Astrocyte (in vitro differentiated cells and primary cell): ENCODE measurements around the gene TNP1. TPM values are rescaled to one million over a fixed set of nuclear protein-coding genes. Genes with fewer than 3 reads are reported as not detected.

Experiments used
- DNase-seq: peaks from one replicate; pipeline ENCODE4 v3.0.0-alpha.2; 2010; ENCODE audit warnings: low read depth
- FAIRE-seq: peaks from 2 replicates; lab custom pipeline; 2011; peaks lifted over from hg19 to GRCh38; lab: Jason Lieb, UNC
- H2AFZ ChIP-seq: 2 replicates; pipeline ENCODE4 v1.6.0; 2012; ENCODE audit warnings: low read depth, low read length, inconsistent platforms
- H3K27ac ChIP-seq: 2 replicates; pipeline ENCODE4 v1.5.1; 2011; ENCODE audit warnings: low read depth, low read length, inconsistent platforms
- H3K27me3 ChIP-seq: 2 replicates; pipeline ENCODE4 v1.6.0; 2011; ENCODE audit warnings: low read length, inconsistent platforms; ENCODE audit not compliant: insufficient read depth
- H3K36me3 ChIP-seq: 2 replicates; pipeline ENCODE4 v1.5.1; 2011; ENCODE audit warnings: low read length, inconsistent platforms; ENCODE audit not compliant: insufficient read depth
- H3K4me1 ChIP-seq: 2 replicates; pipeline ENCODE4 v1.5.1; 2011; ENCODE audit warnings: low read length, inconsistent platforms; ENCODE audit not compliant: insufficient read depth
- H3K4me2 ChIP-seq: 2 replicates; pipeline ENCODE4 v1.6.0; 2012; ENCODE audit warnings: low read length, inconsistent platforms
- H3K4me3 ChIP-seq: 2 replicates; pipeline ENCODE4 v1.5.1; 2011; ENCODE audit warnings: low read depth, mild to moderate bottlenecking, low read length, inconsistent platforms; ENCODE audit not compliant: insufficient read depth
- H3K79me2 ChIP-seq: 2 replicates; pipeline ENCODE4 v1.6.0; 2012; ENCODE audit warnings: mild to moderate bottlenecking, low read length, inconsistent platforms; ENCODE audit not compliant: insufficient read depth
- H3K9ac ChIP-seq: 2 replicates; pipeline ENCODE4 v1.6.0; 2012; ENCODE audit warnings: mild to moderate bottlenecking, low read length, inconsistent platforms
- H3K9me3 ChIP-seq: 2 replicates; pipeline ENCODE4 v1.5.1; 2012; ENCODE audit warnings: low read depth, mild to moderate bottlenecking, low read length, inconsistent platforms; ENCODE audit not compliant: insufficient read depth
- H4K20me1 ChIP-seq: 2 replicates; pipeline ENCODE4 v1.6.0; 2012; ENCODE audit warnings: low read length, inconsistent platforms; ENCODE audit not compliant: insufficient read depth
- H3K27ac Mint-ChIP-seq: one replicate; pipeline ENCODE4 v1.8.0; 2021; ENCODE audit warnings: mild to moderate bottlenecking, mixed read lengths; ENCODE audit not compliant: unreplicated experiment
- H3K27me3 Mint-ChIP-seq: one replicate; pipeline ENCODE4 v1.8.0; 2021; ENCODE audit warnings: low read depth, mixed read lengths; ENCODE audit not compliant: unreplicated experiment
- H3K36me3 Mint-ChIP-seq: one replicate; pipeline ENCODE4 v1.8.0; 2021; ENCODE audit warnings: low read depth, mixed read lengths; ENCODE audit not compliant: unreplicated experiment
- H3K4me1 Mint-ChIP-seq: one replicate; pipeline ENCODE4 v1.8.0; 2021; ENCODE audit warnings: low read depth, mixed read lengths; ENCODE audit not compliant: unreplicated experiment
- H3K4me3 Mint-ChIP-seq: one replicate; pipeline ENCODE4 v1.8.0; 2021; ENCODE audit warnings: mild to moderate bottlenecking, moderate library complexity, mixed read lengths; ENCODE audit not compliant: unreplicated experiment
- H3K9me3 Mint-ChIP-seq: one replicate; pipeline ENCODE4 v1.8.0; 2021; ENCODE audit warnings: mild to moderate bottlenecking, mixed read lengths; ENCODE audit not compliant: unreplicated experiment
- EZH2 ChIP-seq: IDR thresholded peaks from 2 replicates; pipeline ENCODE4 v1.6.1; 2012; ENCODE audit warnings: mild to moderate bottlenecking, low read length, inconsistent platforms; ENCODE audit not compliant: insufficient read depth
- total RNA-seq: library from RNA; stranded (reverse); gene quantifications from 2 replicates; pipeline ENCODE4 v1.2.1, GENCODE V29; 2021
- TF ChIP-seq, protein P1 (sequence below): IDR thresholded peaks from 2 replicates; pipeline ENCODE4 v1.5.1; 2011; ENCODE audit warnings: low read depth, mild to moderate bottlenecking, inconsistent platforms, low read length, moderate library complexity; ENCODE audit not compliant: insufficient read depth

TNP1 gene
- total RNA-seq, 1 donor from 2014 or later: not detected

DNA sequence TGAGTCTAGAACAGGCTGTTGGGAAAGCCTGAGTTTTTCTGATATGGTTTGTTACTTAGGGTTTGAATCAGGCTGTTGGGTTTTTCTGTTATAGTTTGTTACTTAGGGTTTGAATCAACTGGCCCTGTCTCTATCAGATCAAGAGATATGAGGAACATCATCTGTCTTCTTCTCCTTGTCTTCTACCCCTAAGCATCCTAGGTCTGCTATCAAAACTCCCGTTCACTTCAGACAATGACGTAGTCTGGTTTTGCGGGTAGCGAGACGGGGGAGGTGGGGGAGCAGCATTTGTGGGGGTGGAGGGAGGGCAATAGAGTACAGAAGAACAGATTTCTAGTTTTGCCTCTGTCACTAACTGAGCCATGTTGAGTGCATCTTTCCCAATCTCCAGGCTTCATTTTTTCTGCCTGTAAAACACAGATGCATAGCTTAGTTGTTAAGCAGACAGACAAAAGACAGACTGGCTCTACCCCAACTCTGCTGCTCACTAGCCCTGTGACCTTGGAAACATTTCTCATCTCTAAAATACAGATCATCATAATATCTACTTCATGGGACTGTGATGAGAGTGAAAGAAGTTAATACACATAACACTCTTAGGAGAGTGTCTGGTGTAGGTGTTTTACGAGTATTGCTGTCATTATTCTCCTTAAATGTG is 9.1 kb downstream of the TNP1 start:
- DNase-seq: no peak
- Histone ChIP-seq H4K20me1 (no peaks in the 10 kb centered on the region), H3K36me3 (no peaks in the 10 kb centered on the region), H3K4me2 (no peak overlapping the region), H3K9me3 (no peaks in the 10 kb centered on the region), H3K79me2 (no peaks in the 10 kb centered on the region), H3K4me3 (no peak overlapping the region), H3K4me1 (no peaks in the 10 kb centered on the region), H3K9ac (no peak overlapping the region), H3K27me3 (peaks cover 4% of the 10 kb centered on the region), H3K27ac (no peak overlapping the region), H2AFZ (no peak overlapping the region)
- FAIRE-seq: no peak
- Mint-ChIP-seq H3K4me3 (no peak overlapping the region), H3K4me1 (peaks cover 3% of the 10 kb centered on the region), H3K36me3 (no peaks in the 10 kb centered on the region), H3K27me3 (peaks cover 3% of the 10 kb centered on the region), H3K9me3 (peaks cover 5% of the 10 kb centered on the region), H3K27ac (no peak overlapping the region)
- TF ChIP-seq, protein P1, sequence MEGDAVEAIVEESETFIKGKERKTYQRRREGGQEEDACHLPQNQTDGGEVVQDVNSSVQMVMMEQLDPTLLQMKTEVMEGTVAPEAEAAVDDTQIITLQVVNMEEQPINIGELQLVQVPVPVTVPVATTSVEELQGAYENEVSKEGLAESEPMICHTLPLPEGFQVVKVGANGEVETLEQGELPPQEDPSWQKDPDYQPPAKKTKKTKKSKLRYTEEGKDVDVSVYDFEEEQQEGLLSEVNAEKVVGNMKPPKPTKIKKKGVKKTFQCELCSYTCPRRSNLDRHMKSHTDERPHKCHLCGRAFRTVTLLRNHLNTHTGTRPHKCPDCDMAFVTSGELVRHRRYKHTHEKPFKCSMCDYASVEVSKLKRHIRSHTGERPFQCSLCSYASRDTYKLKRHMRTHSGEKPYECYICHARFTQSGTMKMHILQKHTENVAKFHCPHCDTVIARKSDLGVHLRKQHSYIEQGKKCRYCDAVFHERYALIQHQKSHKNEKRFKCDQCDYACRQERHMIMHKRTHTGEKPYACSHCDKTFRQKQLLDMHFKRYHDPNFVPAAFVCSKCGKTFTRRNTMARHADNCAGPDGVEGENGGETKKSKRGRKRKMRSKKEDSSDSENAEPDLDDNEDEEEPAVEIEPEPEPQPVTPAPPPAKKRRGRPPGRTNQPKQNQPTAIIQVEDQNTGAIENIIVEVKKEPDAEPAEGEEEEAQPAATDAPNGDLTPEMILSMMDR: no peak
- no peak for TF ChIP-seq EZH2

GRCh38 chr2:216849987-216850386 is 9.9 kb downstream of the TNP1 start:
- peak; percentile 27 for DNase-seq
- Histone ChIP-seq H3K27me3 (peaks cover 4% of the 10 kb centered on the region), H3K9ac (no peak overlapping the region), H4K20me1 (no peaks in the 10 kb centered on the region), H3K4me1 (no peaks in the 10 kb centered on the region), H2AFZ (peak overlapping the region; percentile 50), H3K4me3 (no peak overlapping the region), H3K9me3 (no peaks in the 10 kb centered on the region), H3K27ac (no peak overlapping the region), H3K36me3 (no peaks in the 10 kb centered on the region), H3K79me2 (no peaks in the 10 kb centered on the region), H3K4me2 (peak overlapping the region; percentile 46)
- Mint-ChIP-seq H3K4me1 (peaks cover 8% of the 10 kb centered on the region), H3K4me3 (no peak overlapping the region), H3K27me3 (peaks cover 3% of the 10 kb centered on the region), H3K27ac (no peak overlapping the region), H3K9me3 (peaks cover 3% of the 10 kb centered on the region), H3K36me3 (no peaks in the 10 kb centered on the region)
- TF ChIP-seq EZH2: no peak
- TF ChIP-seq, protein P1: no peak
- FAIRE-seq: no peak

GRCh38 chr2:216845426-216845825 is 14.4 kb downstream of the TNP1 start:
- Mint-ChIP-seq H3K4me1 (peaks cover 9% of the 10 kb centered on the region), H3K9me3 (peaks cover 10% of the 10 kb centered on the region), H3K27me3 (peaks cover 14% of the 10 kb centered on the region), H3K4me3 (no peak overlapping the region), H3K36me3 (no peaks in the 10 kb centered on the region), H3K27ac (no peak overlapping the region)
- no peaks in the 10 kb centered on the region for H3K9me3 ChIP-seq
- H3K27ac ChIP-seq: no peak overlapping the region
- H3K4me2 ChIP-seq: no peak overlapping the region
- no peak overlapping the region for H3K9ac ChIP-seq
- FAIRE-seq (no peak), DNase-seq (no peak)
- TF ChIP-seq, protein P1: no peak
- no peak for TF ChIP-seq EZH2
- no peak overlapping the region for H2AFZ ChIP-seq
- no peaks in the 10 kb centered on the region for H3K36me3 ChIP-seq
- H3K79me2 ChIP-seq: no peaks in the 10 kb centered on the region
- H3K27me3 ChIP-seq: peaks cover 2% of the 10 kb centered on the region
- H4K20me1 ChIP-seq: no peaks in the 10 kb centered on the region
- no peak overlapping the region for H3K4me3 ChIP-seq
- no peaks in the 10 kb centered on the region for H3K4me1 ChIP-seq
